ENCODE measurements around the gene TMTC1.

DNA sequence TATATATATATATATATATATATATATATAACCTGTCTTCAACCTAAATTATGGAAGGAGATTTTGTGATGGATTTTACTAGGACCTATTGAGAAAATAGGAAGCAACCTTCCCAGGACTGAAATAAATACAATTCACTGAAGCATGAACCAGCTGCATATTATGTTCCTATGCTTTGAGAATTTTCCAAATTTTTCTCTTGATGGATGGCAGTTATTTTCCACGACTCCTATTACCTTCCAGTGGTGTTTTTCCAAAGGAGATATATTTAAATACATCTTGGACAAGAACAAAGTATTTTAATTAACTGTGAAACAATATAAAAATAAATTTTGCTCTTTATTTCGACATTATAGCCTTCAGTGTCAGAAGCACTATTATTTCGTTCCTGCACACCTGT lies 87.9 kb downstream of the TMTC1 start:
- TF ChIP-seq, protein P1, sequence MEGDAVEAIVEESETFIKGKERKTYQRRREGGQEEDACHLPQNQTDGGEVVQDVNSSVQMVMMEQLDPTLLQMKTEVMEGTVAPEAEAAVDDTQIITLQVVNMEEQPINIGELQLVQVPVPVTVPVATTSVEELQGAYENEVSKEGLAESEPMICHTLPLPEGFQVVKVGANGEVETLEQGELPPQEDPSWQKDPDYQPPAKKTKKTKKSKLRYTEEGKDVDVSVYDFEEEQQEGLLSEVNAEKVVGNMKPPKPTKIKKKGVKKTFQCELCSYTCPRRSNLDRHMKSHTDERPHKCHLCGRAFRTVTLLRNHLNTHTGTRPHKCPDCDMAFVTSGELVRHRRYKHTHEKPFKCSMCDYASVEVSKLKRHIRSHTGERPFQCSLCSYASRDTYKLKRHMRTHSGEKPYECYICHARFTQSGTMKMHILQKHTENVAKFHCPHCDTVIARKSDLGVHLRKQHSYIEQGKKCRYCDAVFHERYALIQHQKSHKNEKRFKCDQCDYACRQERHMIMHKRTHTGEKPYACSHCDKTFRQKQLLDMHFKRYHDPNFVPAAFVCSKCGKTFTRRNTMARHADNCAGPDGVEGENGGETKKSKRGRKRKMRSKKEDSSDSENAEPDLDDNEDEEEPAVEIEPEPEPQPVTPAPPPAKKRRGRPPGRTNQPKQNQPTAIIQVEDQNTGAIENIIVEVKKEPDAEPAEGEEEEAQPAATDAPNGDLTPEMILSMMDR (IDR thresholded peaks at IDR 0.05): no peak
- no peak for TF ChIP-seq POLR2A (IDR thresholded peaks at IDR 0.05)
